Trophoblast cell (in vitro differentiated cells and primary cell): Measurements from ENCODE around the gene SLC47A2.

ENCODE experiments used
- DNase-seq, 2 donors: peaks; one replicate each; pipeline ENCODE4 v3.0.0-alpha.2; 2016
- H2AFZ ChIP-seq: 2 replicates; pipeline ENCODE4 v1.6.1; 2013; ENCODE audit warnings: low read length, moderate library complexity, mild to moderate bottlenecking; ENCODE audit not compliant: insufficient read depth, poor library complexity
- H2AK5ac ChIP-seq: 2 replicates; pipeline ENCODE4 v1.6.1; 2013; ENCODE audit warnings: mild to moderate bottlenecking, low read length
- H2BK120ac ChIP-seq: 2 replicates; pipeline ENCODE4 v1.6.1; 2013; ENCODE audit warnings: low read length, mild to moderate bottlenecking, moderate library complexity; ENCODE audit not compliant: insufficient read depth, poor library complexity
- H2BK12ac ChIP-seq: 2 replicates; pipeline ENCODE4 v1.6.1; 2013; ENCODE audit warnings: mild to moderate bottlenecking, low read length, moderate library complexity
- H2BK5ac ChIP-seq: 2 replicates; pipeline ENCODE4 v1.6.1; 2013; ENCODE audit warnings: low read length, low read depth, moderate library complexity, mild to moderate bottlenecking; ENCODE audit not compliant: poor library complexity
- H3K14ac ChIP-seq: 2 replicates; pipeline ENCODE4 v1.6.1; 2013; ENCODE audit warnings: mild to moderate bottlenecking, low read length
- H3K18ac ChIP-seq: 2 replicates; pipeline ENCODE4 v1.6.1; 2013; ENCODE audit warnings: mild to moderate bottlenecking, low read length
- H3K23ac ChIP-seq: 2 replicates; pipeline ENCODE4 v1.6.1; 2013; ENCODE audit warnings: low read length
- H3K27ac ChIP-seq: 2 replicates; pipeline ENCODE4 v1.5.1; 2013; ENCODE audit warnings: low read depth, mild to moderate bottlenecking, inconsistent platforms, low read length, moderate library complexity
- H3K27me3 ChIP-seq: 2 replicates; pipeline ENCODE4 v1.6.1; 2013; ENCODE audit warnings: inconsistent platforms, mild to moderate bottlenecking, low read length, moderate library complexity; ENCODE audit not compliant: insufficient read depth
- H3K36me3 ChIP-seq, 2 experiments: 1 replicate in 1 of 2; 2 replicates in 1 of 2; pipeline ENCODE4 v1.6.1; 2013; ENCODE audit warnings: low read length in 2 of 2, mild to moderate bottlenecking in 2 of 2, moderate library complexity in 1 of 2; ENCODE audit not compliant: insufficient read depth in 2 of 2, control insufficient read depth in 1 of 2
- H3K4ac ChIP-seq: 2 replicates; pipeline ENCODE4 v1.6.1; 2013; ENCODE audit warnings: low read depth, mild to moderate bottlenecking, low read length, moderate library complexity
- H3K4me1 ChIP-seq, 2 experiments: 1 replicate in 1 of 2; 2 replicates in 1 of 2; pipeline ENCODE4 v1.6.1; 2013; ENCODE audit warnings: low read length in 2 of 2, mild to moderate bottlenecking in 2 of 2, moderate library complexity in 1 of 2; ENCODE audit not compliant: insufficient read depth in 2 of 2, control insufficient read depth in 1 of 2
- H3K4me2 ChIP-seq: 2 replicates; pipeline ENCODE4 v1.6.1; 2013; ENCODE audit warnings: inconsistent platforms, mild to moderate bottlenecking, low read length, moderate library complexity
- H3K4me3 ChIP-seq: 2 replicates; pipeline ENCODE4 v1.5.1; 2013; ENCODE audit warnings: mild to moderate bottlenecking, low read depth, low read length, inconsistent platforms
- H3K79me1 ChIP-seq: one replicate; pipeline ENCODE4 v1.6.1; 2013; ENCODE audit warnings: low read length
- H3K79me2 ChIP-seq: 2 replicates; pipeline ENCODE4 v1.6.1; 2013; ENCODE audit warnings: low read length, mild to moderate bottlenecking; ENCODE audit not compliant: control insufficient read depth, insufficient read depth, poor library complexity
- H3K9ac ChIP-seq: 2 replicates; pipeline ENCODE4 v1.6.1; 2013; ENCODE audit warnings: mild to moderate bottlenecking, low read length
- H3K9me3 ChIP-seq: 2 replicates; pipeline ENCODE4 v1.6.1; 2013; ENCODE audit warnings: low read depth, mild to moderate bottlenecking, control low read depth, inconsistent platforms, low read length; ENCODE audit not compliant: insufficient read depth
- H4K12ac ChIP-seq: 2 replicates; pipeline ENCODE4 v1.6.1; 2013; ENCODE audit warnings: low read depth, mild to moderate bottlenecking, low read length, moderate library complexity
- H4K8ac ChIP-seq: 2 replicates; pipeline ENCODE4 v1.6.1; 2013; ENCODE audit warnings: low read depth, mild to moderate bottlenecking, low read length, moderate library complexity
- H4K91ac ChIP-seq: one replicate; pipeline ENCODE4 v1.6.1; 2013; ENCODE audit warnings: low read depth, mild to moderate bottlenecking, low read length, moderate library complexity
- WGBS: extraction: QIAGEN DNeasy Blood & Tissue Kit; methylation state at CpG from one replicate; pipeline ENCODE4 v1.1.7; 2013; ENCODE audit warnings: missing lambda C conversion rate; ENCODE audit not compliant: insufficient read length, insufficient coverage; ENCODE audit errors: extremely low coverage; 5-methylcytosine and 5-hydroxymethylcytosine counted together

Gene SLC47A2

DNA sequence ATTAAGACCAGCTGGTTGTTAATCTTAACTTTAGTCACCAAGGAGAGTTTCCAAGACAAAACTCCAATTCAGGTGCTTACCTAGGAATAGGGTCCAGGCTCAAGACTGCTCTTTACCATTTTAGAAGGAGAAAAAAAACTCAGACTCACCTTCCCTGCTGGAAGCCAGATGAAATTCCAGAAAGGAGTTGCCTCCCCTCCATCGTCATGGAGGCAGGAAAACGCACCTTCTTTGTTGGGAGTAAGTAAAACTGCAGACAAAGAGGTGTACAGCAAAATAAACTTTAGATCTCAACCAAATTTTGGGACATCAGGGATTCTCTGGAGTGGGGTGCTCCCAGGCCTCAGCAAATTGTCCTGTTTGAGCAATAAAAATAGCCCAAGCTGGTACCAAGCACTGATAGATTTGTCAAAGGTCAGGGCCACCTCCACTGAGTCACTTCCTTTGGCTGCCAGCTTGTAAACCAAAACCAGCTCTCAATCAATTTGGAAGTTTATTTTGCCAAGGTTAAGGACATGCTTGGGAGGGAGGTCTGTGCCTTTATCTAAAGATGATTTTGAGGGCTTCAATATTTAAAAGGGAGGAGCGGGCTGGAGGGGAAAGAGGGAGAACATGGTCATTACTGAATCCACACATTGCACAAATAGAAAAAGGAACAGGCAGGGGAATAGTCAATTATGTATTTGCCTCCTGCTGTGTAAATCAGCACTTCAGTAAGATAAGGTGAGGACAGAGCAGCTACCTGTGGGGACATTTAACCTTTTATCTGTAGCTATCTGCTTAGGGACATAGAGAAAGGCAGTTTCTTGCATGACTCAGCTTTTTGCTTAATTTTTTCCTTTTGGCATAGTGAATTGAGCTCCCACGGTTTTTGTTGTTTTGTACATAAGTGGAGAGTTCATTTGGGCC, 69.3 kb downstream of the SLC47A2 start:
- no peaks in the 10 kb centered on the region for H3K79me2 ChIP-seq
- H3K14ac ChIP-seq = no peak overlapping the region
- H3K9me3 ChIP-seq = no peaks in the 10 kb centered on the region
- peak in 1 of 2 donors; percentile 32 for DNase-seq
- no peak overlapping the region for H3K4me3 ChIP-seq
- H2BK5ac ChIP-seq = no peak overlapping the region
- no CpG with 5 or more reads among the region's 4 CpGs for WGBS
- H2AK5ac ChIP-seq = no peak overlapping the region
- H4K8ac ChIP-seq = no peak overlapping the region
- no peak overlapping the region for H2BK12ac ChIP-seq
- peaks cover 0 to 4% of the 10 kb centered on the region in 2 experiments for H3K4me1 ChIP-seq
- no peak overlapping the region for H4K12ac ChIP-seq
- no peaks in the 10 kb centered on the region for H3K36me3 ChIP-seq
- H3K79me1 ChIP-seq = peaks cover 6% of the 10 kb centered on the region
- no peak overlapping the region for H3K9ac ChIP-seq
- no peak overlapping the region for H3K4me2 ChIP-seq
- no peak overlapping the region for H2BK120ac ChIP-seq
- H3K4ac ChIP-seq = no peak overlapping the region
- H4K91ac ChIP-seq = no peak overlapping the region
- H3K18ac ChIP-seq = no peak overlapping the region
- H3K27ac ChIP-seq = no peak overlapping the region
- no peak overlapping the region for H3K23ac ChIP-seq
- no peaks in the 10 kb centered on the region for H3K27me3 ChIP-seq
- no peak overlapping the region for H2AFZ ChIP-seq

DNA sequence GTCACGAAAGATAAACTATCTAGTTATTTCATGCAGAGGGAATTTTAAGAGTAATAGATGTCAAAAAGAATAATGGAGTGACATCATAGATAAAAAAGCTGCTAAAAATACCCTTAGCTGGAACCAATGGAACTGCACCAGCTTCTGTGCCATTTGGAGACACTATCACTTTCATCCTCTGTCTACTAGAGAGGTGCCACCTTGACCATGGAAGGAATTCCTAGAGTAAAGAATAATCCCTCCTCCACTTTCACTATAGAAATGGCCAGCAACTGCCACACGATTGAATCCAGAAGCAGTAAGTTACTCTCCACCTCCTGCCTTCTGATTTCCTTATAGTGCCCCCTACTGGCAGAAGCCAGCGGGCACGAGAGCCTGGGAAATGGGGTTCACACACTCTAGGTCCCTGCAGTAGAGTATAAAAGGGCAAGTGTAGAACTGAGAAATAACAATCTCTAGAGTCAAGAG, 70.6 kb downstream of the SLC47A2 start:
- H4K8ac ChIP-seq = no peak overlapping the region
- H3K4me3 ChIP-seq = no peak overlapping the region
- H3K4me1 ChIP-seq = peaks cover 0 to 4% of the 10 kb centered on the region in 2 experiments
- no peaks in the 10 kb centered on the region for H3K27me3 ChIP-seq
- no peak overlapping the region for H3K27ac ChIP-seq
- no CpG with 5 or more reads among the region's 4 CpGs for WGBS
- no peak overlapping the region for H2AK5ac ChIP-seq
- DNase-seq = no peak
- H3K18ac ChIP-seq = no peak overlapping the region
- no peak overlapping the region for H4K91ac ChIP-seq
- no peak overlapping the region for H2BK120ac ChIP-seq
- H3K23ac ChIP-seq = no peak overlapping the region
- H3K14ac ChIP-seq = no peak overlapping the region
- no peak overlapping the region for H2BK12ac ChIP-seq
- no peaks in the 10 kb centered on the region for H3K79me2 ChIP-seq
- H3K4me2 ChIP-seq = no peak overlapping the region
- H3K9me3 ChIP-seq = no peaks in the 10 kb centered on the region
- H3K36me3 ChIP-seq = no peaks in the 10 kb centered on the region
- H3K4ac ChIP-seq = no peak overlapping the region
- no peak overlapping the region for H4K12ac ChIP-seq
- peaks cover 6% of the 10 kb centered on the region for H3K79me1 ChIP-seq
- H2AFZ ChIP-seq = no peak overlapping the region
- no peak overlapping the region for H3K9ac ChIP-seq
- H2BK5ac ChIP-seq = no peak overlapping the region

DNA sequence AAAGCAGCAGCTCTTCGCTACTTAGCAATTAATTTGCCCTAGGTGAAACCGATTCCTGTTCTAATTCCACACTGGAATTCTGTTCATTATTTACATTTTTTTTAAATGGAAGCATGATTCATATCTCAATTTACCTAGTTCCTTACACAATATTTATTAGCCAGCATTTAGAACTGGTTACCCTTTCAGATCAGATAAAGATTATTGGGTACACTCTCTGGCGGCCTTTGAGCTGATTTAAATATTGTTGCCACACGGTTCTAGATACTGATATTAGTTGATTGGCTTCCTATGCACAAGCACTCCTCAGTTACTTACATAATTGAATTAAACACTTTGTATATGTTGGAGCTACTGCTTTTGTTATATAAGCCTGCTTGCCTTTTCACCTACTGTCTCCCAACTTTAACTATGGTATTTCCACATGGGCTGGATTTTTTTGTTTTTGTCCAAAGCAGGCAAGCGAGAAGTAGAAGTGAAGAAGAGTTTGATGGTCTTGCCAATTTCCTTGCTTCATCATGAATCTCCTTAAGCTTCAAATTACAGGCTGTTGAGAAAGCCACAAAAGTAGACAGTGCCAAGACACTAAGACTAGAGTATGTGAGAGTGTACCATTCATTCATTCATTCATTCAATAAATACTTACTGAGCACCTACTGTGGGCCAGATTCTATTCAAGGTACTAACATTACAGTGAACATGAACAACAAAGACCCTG, 71.7 kb downstream of the SLC47A2 start:
- Histone ChIP-seq H4K8ac (no peak overlapping the region), H3K23ac (no peak overlapping the region), H3K4me3 (no peak overlapping the region), H2BK5ac (no peak overlapping the region), H3K18ac (no peak overlapping the region), H3K27ac (no peak overlapping the region), H4K91ac (no peak overlapping the region), H3K4ac (no peak overlapping the region), H3K79me1 (peaks cover 6% of the 10 kb centered on the region), H2BK120ac (no peak overlapping the region), H3K4me1 (peaks cover 0 to 4% of the 10 kb centered on the region in 2 experiments), H3K27me3 (no peaks in the 10 kb centered on the region), H2BK12ac (no peak overlapping the region), H4K12ac (no peak overlapping the region), H3K9ac (no peak overlapping the region), H3K79me2 (no peaks in the 10 kb centered on the region), H3K4me2 (no peak overlapping the region), H3K14ac (no peak overlapping the region), H3K9me3 (no peaks in the 10 kb centered on the region), H2AK5ac (no peak overlapping the region), H2AFZ (no peak overlapping the region), H3K36me3 (no peaks in the 10 kb centered on the region)
- peak; percentile 1 to 73 for DNase-seq
- no CpG with 5 or more reads among the region's 5 CpGs for WGBS

DNA sequence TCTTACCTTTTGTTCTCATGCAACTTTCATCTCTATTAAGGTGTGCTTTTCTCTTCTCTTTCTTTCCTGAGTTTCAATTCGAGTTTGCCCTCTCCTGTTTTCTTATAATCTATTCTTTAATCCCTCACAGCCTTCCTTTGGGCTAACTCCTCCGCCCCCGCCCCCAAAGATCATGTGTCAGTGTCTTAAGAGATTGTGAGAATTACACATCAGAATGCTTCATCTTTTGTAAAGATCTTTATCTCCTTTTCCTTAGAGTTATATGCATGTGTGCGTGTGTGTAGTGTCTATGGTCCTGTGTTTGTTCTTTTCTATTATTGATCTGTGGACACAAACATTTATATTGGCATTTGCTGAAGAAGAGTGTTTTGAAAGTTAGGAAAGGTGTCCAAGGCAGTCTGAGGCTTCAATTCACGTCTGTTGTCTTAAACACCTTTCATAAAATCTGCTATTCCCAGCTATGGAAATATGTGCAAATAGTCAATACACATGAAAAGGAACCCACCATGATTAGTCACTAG, 74.0 kb downstream of the SLC47A2 start:
- no peak overlapping the region for H4K91ac ChIP-seq
- H3K27me3 ChIP-seq = no peaks in the 10 kb centered on the region
- H3K4ac ChIP-seq = no peak overlapping the region
- no peak overlapping the region for H3K18ac ChIP-seq
- no peak overlapping the region for H4K8ac ChIP-seq
- H4K12ac ChIP-seq = no peak overlapping the region
- no peak overlapping the region for H2AK5ac ChIP-seq
- H3K4me2 ChIP-seq = no peak overlapping the region
- H3K36me3 ChIP-seq = no peaks in the 10 kb centered on the region
- WGBS = no CpG with 5 or more reads among the region's 5 CpGs
- no peak overlapping the region for H2BK12ac ChIP-seq
- no peak overlapping the region for H3K23ac ChIP-seq
- DNase-seq = peak in 1 of 2 donors; percentile 7
- no peak overlapping the region for H3K9ac ChIP-seq
- H3K9me3 ChIP-seq = no peaks in the 10 kb centered on the region
- no peak overlapping the region for H3K27ac ChIP-seq
- H2BK120ac ChIP-seq = no peak overlapping the region
- H3K79me1 ChIP-seq = no peaks in the 10 kb centered on the region
- no peaks in the 10 kb centered on the region for H3K4me1 ChIP-seq
- H2AFZ ChIP-seq = no peak overlapping the region
- no peak overlapping the region for H3K4me3 ChIP-seq
- no peak overlapping the region for H2BK5ac ChIP-seq
- H3K14ac ChIP-seq = no peak overlapping the region
- H3K79me2 ChIP-seq = no peaks in the 10 kb centered on the region
